A549 (cell line): Measurements from ENCODE around the gene JAZF1. TPM values are rescaled to one million over a fixed set of nuclear protein-coding genes. Genes with fewer than 3 reads are reported as not detected.

Source experiments
- ATAC-seq, 2 experiments: fragments of 200-7000 bp in 1 of 2; fragments of >200 bp in 1 of 2; cut with Nextera tagmentation in 1 of 2; cut with Tn5 transposase in 1 of 2; 3 replicates each; pipeline versions ENCODE4 v1.8.0 to v1.9.1; 2018 to 2020; ENCODE audit warnings: mild to moderate bottlenecking in 1 of 2, moderate library complexity in 1 of 2
- CTCF ChIA-PET: fragments of 300-600 bp; sonication (Branson Sonifier 250); formaldehyde crosslinking; extraction: SDS; loops from one replicate; lab custom pipeline; 2021; ENCODE audit warnings: antibody characterized with exemption, inconsistent platforms; lab: Yijun Ruan, JAX
- POLR2A ChIA-PET: fragments of 350-600 bp; formaldehyde crosslinking; extraction: SDS; loops from one replicate; lab custom pipeline; 2021; ENCODE audit warnings: antibody characterized with exemption, inconsistent platforms; lab: Yijun Ruan, JAX
- DNase-seq, 2 experiments: peaks; one replicate each; pipeline versions ENCODE4 v3.0.0 to v3.0.0-alpha.2; 2011 to 2016; ENCODE audit warnings: low read depth in 1 of 2, low spot score in 1 of 2
- FAIRE-seq: peaks from 2 replicates; lab custom pipeline; 2011; peaks lifted over from hg19 to GRCh38; lab: Jason Lieb, UNC
- H3K27ac ChIP-seq, 2 experiments: fragments of >200 bp; sonication (Bioruptor Twin); formaldehyde crosslinking; 3 replicates each; pipeline ENCODE4 v1.5.1; 2016 to 2017
- H3K4me1 ChIP-seq: fragments of >200 bp; sonication (Bioruptor Twin); formaldehyde crosslinking; 3 replicates; pipeline ENCODE4 v1.6.1; 2016
- H3K4me2 ChIP-seq: fragments of >200 bp; sonication (Bioruptor Twin); formaldehyde crosslinking; 3 replicates; pipeline ENCODE4 v1.6.1; 2016
- H3K4me3 ChIP-seq: fragments of >200 bp; sonication (Bioruptor Twin); formaldehyde crosslinking; 3 replicates; pipeline ENCODE4 v1.5.1; 2016
- H3K9me3 ChIP-seq: fragments of >200 bp; sonication (Bioruptor Twin); formaldehyde crosslinking; 3 replicates; pipeline ENCODE4 v1.6.1; 2016
- BHLHE40 ChIP-seq: IDR thresholded peaks from 2 replicates; pipeline ENCODE4 v1.6.1; 2012; ENCODE audit warnings: low read depth, low read length, inconsistent platforms
- CBX8 ChIP-seq: fragments of 200-600 bp; sonication (generic); IDR thresholded peaks from 2 replicates; pipeline ENCODE4 v1.6.1; 2016
- CEBPB ChIP-seq, 2 experiments: fragments of >200 bp in 1 of 2; sonication (Bioruptor Twin) in 1 of 2; formaldehyde crosslinking in 1 of 2; IDR thresholded peaks; 2 replicates each; pipeline ENCODE4 v1.6.1; 2012 to 2016
- CHD2 ChIP-seq: fragments of 150-350 bp; IDR thresholded peaks from 2 replicates; pipeline ENCODE4 v1.6.1; 2014; ENCODE audit warnings: low read length; ENCODE audit not compliant: partially characterized antibody
- EHMT2 ChIP-seq: fragments of 200-600 bp; sonication (generic); IDR thresholded peaks from 2 replicates; pipeline ENCODE4 v1.6.1; 2016; ENCODE audit warnings: antibody characterized with exemption, low read depth, mild to moderate bottlenecking, moderate library complexity
- ELK1 ChIP-seq: fragments of 150-350 bp; IDR thresholded peaks from 2 replicates; pipeline ENCODE4 v1.6.1; 2014; ENCODE audit warnings: low read depth, mild to moderate bottlenecking, low read length
- ESRRA ChIP-seq: fragments of 150-350 bp; IDR thresholded peaks from 2 replicates; pipeline ENCODE4 v1.6.1; 2014; ENCODE audit warnings: mild to moderate bottlenecking, low read length, borderline replicate concordance
- FOSL2 ChIP-seq, 2 experiments: fragments of 450-650 bp in 1 of 2; fragments of >200 bp in 1 of 2; sonication (Bioruptor Twin) in 1 of 2; formaldehyde crosslinking; IDR thresholded peaks; 2 replicates each; pipeline versions ENCODE4 v1.5.0 to v1.6.1; 2016 to 2020; ENCODE audit warnings: mild to moderate bottlenecking in 1 of 2, moderate library complexity in 1 of 2
- FOXS1 ChIP-seq: fragments of 250-450 bp; sonication (Bioruptor Pico); IDR thresholded peaks from 2 replicates; pipeline ENCODE4 v1.5.0; 2020; ENCODE audit warnings: mild to moderate bottlenecking, moderate library complexity
- GATA3 ChIP-seq: IDR thresholded peaks from 2 replicates; pipeline ENCODE4 v1.6.1; 2012; ENCODE audit warnings: borderline replicate concordance
- HDAC2 ChIP-seq: fragments of 200-600 bp; sonication (generic); IDR thresholded peaks from 2 replicates; pipeline ENCODE4 v1.6.1; 2016
- HOXB5 ChIP-seq: fragments of 250-450 bp; sonication (Bioruptor Pico); IDR thresholded peaks from 2 replicates; pipeline ENCODE4 v1.5.0; 2020; ENCODE audit warnings: mild to moderate bottlenecking, moderate library complexity
- JUN ChIP-seq, 2 experiments: fragments of >200 bp; sonication (Bioruptor Twin); formaldehyde crosslinking; IDR thresholded peaks; 2 replicates in 1 of 2; 3 replicates in 1 of 2; pipeline ENCODE4 v1.6.1; 2016 to 2017
- JUNB ChIP-seq: fragments of >200 bp; sonication (Bioruptor Twin); formaldehyde crosslinking; IDR thresholded peaks from 2 replicates; pipeline ENCODE4 v1.6.1; 2016
- KDM1A ChIP-seq: fragments of 200-600 bp; sonication (generic); IDR thresholded peaks from 2 replicates; pipeline ENCODE4 v1.6.1; 2016; ENCODE audit warnings: low read depth, mild to moderate bottlenecking
- MAZ ChIP-seq: fragments of 150-350 bp; IDR thresholded peaks from 2 replicates; pipeline ENCODE4 v1.6.1; 2014; ENCODE audit warnings: antibody characterized with exemption, low read depth, low read length, borderline replicate concordance
- POLR2A ChIP-seq: IDR thresholded peaks from 2 replicates; pipeline ENCODE4 v1.6.1; 2012; ENCODE audit warnings: mild to moderate bottlenecking, low read length
- POLR2AphosphoS2 ChIP-seq: conservative IDR thresholded peaks from 2 replicates; pipeline ENCODE4 v1.6.1; 2012; ENCODE audit warnings: low read length, improper control_type of control experiment, inconsistent platforms
- RAD21 ChIP-seq, 2 experiments: fragments of >200 bp in 1 of 2; sonication (Bioruptor Twin) in 1 of 2; formaldehyde crosslinking in 1 of 2; IDR thresholded peaks in 1 of 2; conservative IDR thresholded peaks in 1 of 2; 2 replicates in 1 of 2; 3 replicates in 1 of 2; pipeline ENCODE4 v1.6.1; 2012 to 2018; ENCODE audit warnings: inconsistent platforms in 1 of 2
- RARB ChIP-seq: fragments of 250-450 bp; sonication (Bioruptor Pico); IDR thresholded peaks from 2 replicates; pipeline ENCODE4 v1.8.0; 2021; ENCODE audit warnings: mild to moderate bottlenecking, moderate library complexity
- REST ChIP-seq: fragments of 200-600 bp; sonication (generic); IDR thresholded peaks from 2 replicates; pipeline ENCODE4 v1.6.1; 2016; ENCODE audit warnings: antibody characterized with exemption, mild to moderate bottlenecking, moderate library complexity
- RFX5 ChIP-seq: fragments of 450-650 bp; IDR thresholded peaks from 2 replicates; pipeline ENCODE4 v1.7.1; 2014; ENCODE audit warnings: antibody characterized with exemption, mild to moderate bottlenecking, moderate library complexity
- RNF2 ChIP-seq: fragments of 200-600 bp; sonication (generic); IDR thresholded peaks from 2 replicates; pipeline ENCODE4 v1.6.1; 2016; ENCODE audit warnings: low read depth, mild to moderate bottlenecking, antibody characterized with exemption, moderate library complexity, borderline replicate concordance
- SMC3 ChIP-seq: fragments of >200 bp; sonication (Bioruptor Twin); formaldehyde crosslinking; IDR thresholded peaks from 3 replicates; pipeline ENCODE4 v1.6.1; 2018; ENCODE audit warnings: inconsistent platforms
- SREBF2 ChIP-seq: fragments of 450-650 bp; IDR thresholded peaks from 2 replicates; pipeline ENCODE4 v1.6.1; 2014; ENCODE audit warnings: mild to moderate bottlenecking, moderate library complexity
- TP53 ChIP-seq: fragments of 250-450 bp; sonication (Bioruptor Pico); IDR thresholded peaks from 2 replicates; pipeline ENCODE4 v1.5.0; 2021; ENCODE audit warnings: mild to moderate bottlenecking, moderate library complexity
- ZSCAN20 ChIP-seq: fragments of 250-450 bp; sonication (Bioruptor Pico); IDR thresholded peaks from 2 replicates; pipeline ENCODE4 v1.8.0; 2022; ENCODE audit warnings: mild to moderate bottlenecking, moderate library complexity
- WGBS: methylation state at CpG from one replicate; pipeline ENCODE4 v1.1.6; 2017; ENCODE audit errors: missing lambda C conversion rate; 5-methylcytosine and 5-hydroxymethylcytosine counted together
- polyA plus RNA-seq, 4 experiments: library from polyadenylated mRNA; depleted of rRNA in 3 of 4; stranded (reverse); fragments of >200 nt; fragmentation: RNase III in 1 of 4; extraction: RNeasy Plus Mini Kit Qiagen cat#74134 plus additional on column Dnase treatment in 1 of 4; gene quantifications; 2 replicates in 3 of 4; 3 replicates in 1 of 4; pipeline ENCODE4 v1.2.3, GENCODE V29; 2011 to 2017
- TF ChIP-seq, protein P1 (sequence below): fragments of >200 bp; sonication (Bioruptor Twin); formaldehyde crosslinking; IDR thresholded peaks from 3 replicates; pipeline ENCODE4 v1.5.1; 2016
- TF ChIP-seq, protein P2 (sequence below): fragments of 250-450 bp; sonication (Bioruptor Pico); IDR thresholded peaks from 2 replicates; pipeline ENCODE4 v1.5.0; 2020; ENCODE audit warnings: low read depth, mild to moderate bottlenecking, moderate library complexity
- TF ChIP-seq, protein P3 (sequence below): IDR thresholded peaks from 2 replicates; pipeline ENCODE4 v1.6.1; 2012
- TF ChIP-seq, protein P4 (sequence below): fragments of 450-650 bp; IDR thresholded peaks from 2 replicates; pipeline ENCODE4 v1.6.1; 2014; ENCODE audit warnings: antibody characterized with exemption
- TF ChIP-seq, protein P5 (sequence below): IDR thresholded peaks from 2 replicates; pipeline ENCODE4 v1.6.1; 2012
- TF ChIP-seq, protein P6 (sequence below): fragments of >200 bp; sonication (Bioruptor Twin); formaldehyde crosslinking; IDR thresholded peaks from 2 replicates; pipeline ENCODE4 v1.6.1; 2016

The JAZF1 gene
- polyA plus RNA-seq, 2 of the 4 experiments (the other 2 are of a cell fraction) = 1.9 to 2.8 TPM

DNA sequence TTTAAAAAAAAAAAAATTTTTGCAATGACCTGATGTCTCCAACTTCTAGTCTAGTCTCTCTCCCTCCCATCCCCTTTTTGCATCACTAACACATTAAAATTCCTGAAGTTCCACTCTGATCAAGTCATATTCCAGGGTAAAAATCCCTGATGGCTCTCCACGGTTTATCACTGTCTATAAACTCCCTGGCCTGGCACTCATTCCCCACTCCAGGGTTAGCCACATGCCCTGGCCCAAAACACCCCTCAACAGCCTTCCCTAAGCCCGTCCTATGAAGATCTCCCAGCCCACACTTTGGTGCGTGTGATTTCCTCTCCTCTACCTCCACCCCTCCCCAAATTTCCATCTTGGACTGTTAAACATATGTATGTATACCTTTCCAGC is 125.4 kb downstream of the JAZF1 start:
- H3K4me1 ChIP-seq = peaks cover 58% of the 10 kb centered on the region
- peak; percentile 82 to 91 for ATAC-seq
- TF ChIP-seq RAD21 (conservative IDR thresholded peaks at IDR 0.05 in 1 of 2, IDR thresholded peaks at IDR 0.05 in 1 of 2) (no peak), ESRRA (no peak), ZSCAN20 (CRISPR knock-in tag) (no peak), SREBF2 (no peak), ELK1 (no peak), REST (no peak), CBX8 (no peak), MAZ (no peak), JUNB (peak; percentile 49), HOXB5 (CRISPR knock-in tag) (peak; percentile 71; the same call in 1 of the 2 replicates), GATA3 (peak; percentile 79; the same call in 1 of the 2 replicates), FOXS1 (CRISPR knock-in tag) (no peak), POLR2A (no peak), POLR2AphosphoS2 (no peak), RFX5 (no peak), SMC3 (no peak), CEBPB (IDR thresholded peaks at IDR 0.05) (peak in 1 of 2 experiments; percentile 76; a peak in 2 of 4 replicates), KDM1A (no peak), JUN (IDR thresholded peaks at IDR 0.05) (no peak), HDAC2 (no peak), RNF2 (no peak), CHD2 (no peak), BHLHE40 (no peak), FOSL2 (IDR thresholded peaks at IDR 0.05) (no peak), FOSL2 (CRISPR knock-in tag; IDR thresholded peaks at IDR 0.05) (no peak; the same call in 1 of the 2 replicates), TP53 (CRISPR knock-in tag) (no peak), RARB (CRISPR knock-in tag) (no peak), EHMT2 (no peak)
- TF ChIP-seq, protein P1, sequence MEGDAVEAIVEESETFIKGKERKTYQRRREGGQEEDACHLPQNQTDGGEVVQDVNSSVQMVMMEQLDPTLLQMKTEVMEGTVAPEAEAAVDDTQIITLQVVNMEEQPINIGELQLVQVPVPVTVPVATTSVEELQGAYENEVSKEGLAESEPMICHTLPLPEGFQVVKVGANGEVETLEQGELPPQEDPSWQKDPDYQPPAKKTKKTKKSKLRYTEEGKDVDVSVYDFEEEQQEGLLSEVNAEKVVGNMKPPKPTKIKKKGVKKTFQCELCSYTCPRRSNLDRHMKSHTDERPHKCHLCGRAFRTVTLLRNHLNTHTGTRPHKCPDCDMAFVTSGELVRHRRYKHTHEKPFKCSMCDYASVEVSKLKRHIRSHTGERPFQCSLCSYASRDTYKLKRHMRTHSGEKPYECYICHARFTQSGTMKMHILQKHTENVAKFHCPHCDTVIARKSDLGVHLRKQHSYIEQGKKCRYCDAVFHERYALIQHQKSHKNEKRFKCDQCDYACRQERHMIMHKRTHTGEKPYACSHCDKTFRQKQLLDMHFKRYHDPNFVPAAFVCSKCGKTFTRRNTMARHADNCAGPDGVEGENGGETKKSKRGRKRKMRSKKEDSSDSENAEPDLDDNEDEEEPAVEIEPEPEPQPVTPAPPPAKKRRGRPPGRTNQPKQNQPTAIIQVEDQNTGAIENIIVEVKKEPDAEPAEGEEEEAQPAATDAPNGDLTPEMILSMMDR = no peak
- TF ChIP-seq, protein P2, sequence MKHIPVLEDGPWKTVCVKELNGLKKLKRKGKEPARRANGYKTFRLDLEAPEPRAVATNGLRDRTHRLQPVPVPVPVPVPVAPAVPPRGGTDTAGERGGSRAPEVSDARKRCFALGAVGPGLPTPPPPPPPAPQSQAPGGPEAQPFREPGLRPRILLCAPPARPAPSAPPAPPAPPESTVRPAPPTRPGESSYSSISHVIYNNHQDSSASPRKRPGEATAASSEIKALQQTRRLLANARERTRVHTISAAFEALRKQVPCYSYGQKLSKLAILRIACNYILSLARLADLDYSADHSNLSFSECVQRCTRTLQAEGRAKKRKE = no peak
- TF ChIP-seq, protein P3, sequence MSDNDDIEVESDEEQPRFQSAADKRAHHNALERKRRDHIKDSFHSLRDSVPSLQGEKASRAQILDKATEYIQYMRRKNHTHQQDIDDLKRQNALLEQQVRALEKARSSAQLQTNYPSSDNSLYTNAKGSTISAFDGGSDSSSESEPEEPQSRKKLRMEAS = peak; percentile 50; the same call in 1 of the 2 replicates
- TF ChIP-seq, protein P4, sequence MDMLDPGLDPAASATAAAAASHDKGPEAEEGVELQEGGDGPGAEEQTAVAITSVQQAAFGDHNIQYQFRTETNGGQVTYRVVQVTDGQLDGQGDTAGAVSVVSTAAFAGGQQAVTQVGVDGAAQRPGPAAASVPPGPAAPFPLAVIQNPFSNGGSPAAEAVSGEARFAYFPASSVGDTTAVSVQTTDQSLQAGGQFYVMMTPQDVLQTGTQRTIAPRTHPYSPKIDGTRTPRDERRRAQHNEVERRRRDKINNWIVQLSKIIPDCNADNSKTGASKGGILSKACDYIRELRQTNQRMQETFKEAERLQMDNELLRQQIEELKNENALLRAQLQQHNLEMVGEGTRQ = no peak
- TF ChIP-seq, protein P5, sequence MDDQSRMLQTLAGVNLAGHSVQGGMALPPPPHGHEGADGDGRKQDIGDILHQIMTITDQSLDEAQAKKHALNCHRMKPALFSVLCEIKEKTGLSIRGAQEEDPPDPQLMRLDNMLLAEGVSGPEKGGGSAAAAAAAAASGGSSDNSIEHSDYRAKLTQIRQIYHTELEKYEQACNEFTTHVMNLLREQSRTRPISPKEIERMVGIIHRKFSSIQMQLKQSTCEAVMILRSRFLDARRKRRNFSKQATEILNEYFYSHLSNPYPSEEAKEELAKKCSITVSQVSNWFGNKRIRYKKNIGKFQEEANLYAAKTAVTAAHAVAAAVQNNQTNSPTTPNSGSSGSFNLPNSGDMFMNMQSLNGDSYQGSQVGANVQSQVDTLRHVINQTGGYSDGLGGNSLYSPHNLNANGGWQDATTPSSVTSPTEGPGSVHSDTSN = no peak
- TF ChIP-seq, protein P6, sequence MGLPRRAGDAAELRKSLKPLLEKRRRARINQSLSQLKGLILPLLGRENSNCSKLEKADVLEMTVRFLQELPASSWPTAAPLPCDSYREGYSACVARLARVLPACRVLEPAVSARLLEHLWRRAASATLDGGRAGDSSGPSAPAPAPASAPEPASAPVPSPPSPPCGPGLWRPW = no peak

More for the DNA sequence above, 125.4 kb downstream of the JAZF1 start:
- DNase-seq (peak in 1 of 2 experiments; percentile 77), FAIRE-seq (peak; percentile 61)
- Histone ChIP-seq H3K9me3 (peaks cover 6% of the 10 kb centered on the region; the same call in 1 of the 3 replicates), H3K27ac (peak overlapping the region; percentile 87 to 92), H3K4me2 (peak overlapping the region; percentile 82), H3K4me3 (no peak overlapping the region; the same call in 2 of the 3 replicates)
- POLR2A ChIA-PET = interaction anchor here (1.3 kb wide), 1 partner anchor 17 kb away, joined by 5 read pairs; no protein-coding TSS in a partner anchor
- CTCF ChIA-PET = interaction anchor here (1.2 to 3.0 kb wide), 8 partner anchors 11 to 876 kb away, joined by 3 to 19 read pairs (median 4); no protein-coding TSS in a partner anchor
- 7% methylated on average over 3 of the region's 3 CpGs for WGBS
